22Rv1 (cell line): Measurements from ENCODE around the gene ACER3.
"Not testable (repeated sequence)": the region's sequence is repeated elsewhere in the genome, so short reads cannot be mapped to it uniquely, and the experiment has no call there.

Source experiments
- H3K27ac ChIP-seq: fragments of 450-650 bp; 2 replicates; pipeline ENCODE4 v1.5.1; 2017
- ZFX ChIP-seq: fragments of 450-650 bp; IDR thresholded peaks from 2 replicates; pipeline ENCODE4 v1.6.1; 2017; ENCODE audit warnings: antibody characterized with exemption, borderline replicate concordance
- TF ChIP-seq, protein P1 (sequence below): fragments of 450-650 bp; IDR thresholded peaks from 2 replicates; pipeline ENCODE4 v1.5.1; 2017; ENCODE audit warnings: mild to moderate bottlenecking

Gene ACER3

DNA sequence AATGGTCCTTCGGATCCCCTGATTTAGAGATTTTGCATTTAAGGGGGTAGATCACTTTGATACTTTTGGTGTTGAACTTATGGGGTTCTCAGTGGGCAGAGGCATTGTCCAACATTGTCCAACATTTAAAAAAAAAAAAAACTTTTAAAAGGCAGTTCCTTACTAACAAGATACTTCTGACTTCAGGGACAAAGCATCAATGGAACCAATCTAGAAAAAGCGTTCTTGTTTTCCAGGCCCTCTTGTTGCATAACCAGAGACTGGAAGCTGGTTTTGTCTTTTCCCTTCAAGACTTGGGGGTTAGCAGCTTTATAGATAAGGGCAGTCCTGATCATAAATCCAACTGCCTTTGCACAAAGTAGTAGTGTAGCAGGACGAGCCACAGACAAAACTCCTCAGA, 40.4 kb downstream of the ACER3 start:
- no peak for TF ChIP-seq ZFX
- no peak overlapping the region for H3K27ac ChIP-seq

DNA sequence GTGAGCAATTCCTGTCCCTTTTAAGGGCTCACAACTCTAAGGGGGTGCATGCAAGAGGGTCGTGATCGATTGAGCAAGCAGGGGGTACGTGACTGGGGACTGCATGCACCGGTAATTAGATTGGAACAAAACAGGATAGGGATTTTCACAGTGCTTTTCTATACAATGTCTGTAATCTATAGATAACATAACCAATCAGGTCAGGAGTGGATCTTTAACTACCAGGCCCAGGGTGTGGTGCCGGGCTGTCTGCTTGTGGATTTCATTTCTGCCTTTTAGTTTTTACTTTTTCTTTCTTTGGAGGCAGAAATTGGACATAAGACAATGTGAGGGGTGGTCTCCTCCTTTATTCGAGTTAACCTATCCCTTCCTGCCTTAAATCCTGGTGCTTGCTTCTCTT, 40.9 kb downstream of the ACER3 start:
- H3K27ac ChIP-seq: not testable (repeated sequence)

GRCh38 chr11:76902121-76903014, 41.6 kb downstream of the ACER3 start:
- TF ChIP-seq, protein P1, sequence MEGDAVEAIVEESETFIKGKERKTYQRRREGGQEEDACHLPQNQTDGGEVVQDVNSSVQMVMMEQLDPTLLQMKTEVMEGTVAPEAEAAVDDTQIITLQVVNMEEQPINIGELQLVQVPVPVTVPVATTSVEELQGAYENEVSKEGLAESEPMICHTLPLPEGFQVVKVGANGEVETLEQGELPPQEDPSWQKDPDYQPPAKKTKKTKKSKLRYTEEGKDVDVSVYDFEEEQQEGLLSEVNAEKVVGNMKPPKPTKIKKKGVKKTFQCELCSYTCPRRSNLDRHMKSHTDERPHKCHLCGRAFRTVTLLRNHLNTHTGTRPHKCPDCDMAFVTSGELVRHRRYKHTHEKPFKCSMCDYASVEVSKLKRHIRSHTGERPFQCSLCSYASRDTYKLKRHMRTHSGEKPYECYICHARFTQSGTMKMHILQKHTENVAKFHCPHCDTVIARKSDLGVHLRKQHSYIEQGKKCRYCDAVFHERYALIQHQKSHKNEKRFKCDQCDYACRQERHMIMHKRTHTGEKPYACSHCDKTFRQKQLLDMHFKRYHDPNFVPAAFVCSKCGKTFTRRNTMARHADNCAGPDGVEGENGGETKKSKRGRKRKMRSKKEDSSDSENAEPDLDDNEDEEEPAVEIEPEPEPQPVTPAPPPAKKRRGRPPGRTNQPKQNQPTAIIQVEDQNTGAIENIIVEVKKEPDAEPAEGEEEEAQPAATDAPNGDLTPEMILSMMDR: no peak
- H3K27ac ChIP-seq: no peak overlapping the region

DNA sequence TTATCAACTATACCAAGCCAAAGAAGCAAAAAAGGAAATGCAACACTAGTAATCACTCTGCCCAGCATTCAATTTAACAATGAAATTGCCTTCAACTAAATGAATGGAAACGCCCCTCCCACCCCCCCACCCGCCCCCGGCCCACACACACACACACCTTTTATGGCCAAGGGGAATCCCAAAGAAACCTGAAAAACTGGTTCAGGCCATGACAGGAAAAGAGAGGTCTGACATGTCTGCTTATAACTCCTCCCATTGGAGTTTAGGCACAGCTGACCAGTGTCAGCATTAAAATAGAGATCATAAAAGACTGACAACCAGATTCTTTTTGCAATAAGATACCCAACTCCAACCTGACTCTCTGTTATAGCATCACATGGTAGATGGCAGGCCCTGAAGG, 42.6 kb downstream of the ACER3 start:
- H3K27ac ChIP-seq: peak overlapping the region; percentile 22

GRCh38 chr11:76910620-76911414, 50.1 kb downstream of the ACER3 start:
- no peak overlapping the region for H3K27ac ChIP-seq
- TF ChIP-seq, protein P1: no peak
- no peak for TF ChIP-seq ZFX

More for the DNA sequence above, 42.6 kb downstream of the ACER3 start:
- TF ChIP-seq ZFX: no peak
- TF ChIP-seq, protein P1: no peak

DNA sequence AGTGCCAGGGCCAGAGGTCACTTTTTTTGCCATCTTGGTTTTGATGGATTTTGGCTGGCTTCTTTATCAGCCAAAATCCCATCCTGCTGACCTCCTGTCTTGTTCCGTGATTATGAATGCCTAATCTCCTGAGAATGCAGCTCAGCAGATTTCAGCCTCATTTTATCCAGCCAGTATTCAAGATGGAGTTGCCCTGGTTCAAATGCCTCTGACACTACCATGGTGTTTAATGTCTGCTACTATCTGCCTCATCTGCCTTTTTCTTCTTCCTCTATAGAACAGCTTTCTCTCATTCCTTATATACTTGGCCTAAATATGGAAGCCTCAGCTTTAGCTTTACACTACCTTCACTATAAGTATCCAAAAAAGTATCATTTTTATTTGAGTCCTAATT, 50.7 kb downstream of the ACER3 start:
- TF ChIP-seq, protein P1: no peak
- no peak for TF ChIP-seq ZFX
- no peak overlapping the region for H3K27ac ChIP-seq

DNA sequence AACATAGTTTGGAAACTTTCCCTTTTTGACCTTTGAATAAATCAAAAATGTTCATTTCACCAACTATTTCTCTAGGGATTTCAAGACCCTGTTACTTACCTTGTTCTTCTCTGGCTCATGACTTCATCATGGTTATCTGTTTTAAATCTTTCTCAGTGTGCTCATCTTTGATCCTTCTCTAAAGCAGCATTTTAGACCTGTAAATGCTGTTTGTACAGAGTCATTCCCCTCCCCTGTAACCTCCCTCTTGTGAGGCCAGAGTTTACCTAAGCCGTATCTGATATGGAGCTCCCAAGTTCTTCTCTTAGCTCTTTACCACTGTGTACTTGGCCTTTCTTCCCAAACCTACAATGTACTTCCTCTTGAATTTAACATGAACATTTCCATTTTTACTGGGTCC, 56.0 kb downstream of the ACER3 start:
- H3K27ac ChIP-seq: no peak overlapping the region
- no peak for TF ChIP-seq ZFX
- TF ChIP-seq, protein P1: no peak

DNA sequence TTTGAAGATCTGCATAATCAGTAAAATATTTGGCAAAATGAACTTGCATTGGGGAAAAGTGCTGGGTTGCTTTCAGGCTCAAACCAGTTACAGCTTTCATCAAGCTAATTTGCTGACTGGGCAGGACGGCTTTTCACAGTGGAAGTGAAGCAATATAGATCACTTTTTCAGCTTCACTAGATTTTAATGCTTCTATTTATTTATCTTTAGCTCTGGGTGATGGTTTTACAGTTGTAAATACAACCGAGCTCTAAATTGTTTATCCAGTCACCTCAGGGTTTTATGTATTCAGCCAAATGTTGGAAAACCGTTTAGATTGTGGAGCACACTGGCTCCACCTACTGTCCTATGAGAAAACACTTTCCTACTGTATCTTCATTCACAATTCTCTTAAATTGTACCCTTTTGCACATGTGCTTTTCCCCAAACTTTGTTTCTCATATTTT, 58.2 kb downstream of the ACER3 start:
- no peak overlapping the region for H3K27ac ChIP-seq

More for the DNA sequence above, 58.2 kb downstream of the ACER3 start:
- TF ChIP-seq, protein P1: peak; percentile 50
- TF ChIP-seq ZFX: no peak
